ENCODE data around the gene DENND1C.
A peak's percentile ranks its signal among the peaks of the same experiment; 100 is the strongest.

The DENND1C gene

DNA sequence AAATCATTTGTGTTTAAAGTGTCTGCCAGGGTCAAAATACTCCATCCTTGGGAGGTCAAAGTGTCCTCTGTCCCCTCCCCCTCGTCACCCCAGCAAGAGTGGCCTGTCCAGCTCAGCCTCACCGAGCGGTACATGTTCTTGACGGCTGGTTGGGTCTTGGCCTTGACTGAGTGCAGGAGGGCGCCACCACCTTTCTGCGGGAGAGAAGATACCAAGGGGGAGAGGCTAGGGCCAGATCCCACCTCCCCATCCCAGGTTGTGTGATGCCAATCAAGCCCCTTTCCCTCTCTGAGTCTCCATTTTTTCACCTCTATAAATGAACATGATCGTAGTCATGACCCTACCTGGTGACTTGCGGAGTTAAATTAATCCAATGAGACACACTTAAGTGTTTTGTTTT lies 11.4 kb downstream of the DENND1C start:
- in situ Hi-C loops (cut with MboI; ENCODE audit: low sequenced_read_pairs, unreplicated experiment) = no loop called here
- TF ChIP-seq, protein P1, sequence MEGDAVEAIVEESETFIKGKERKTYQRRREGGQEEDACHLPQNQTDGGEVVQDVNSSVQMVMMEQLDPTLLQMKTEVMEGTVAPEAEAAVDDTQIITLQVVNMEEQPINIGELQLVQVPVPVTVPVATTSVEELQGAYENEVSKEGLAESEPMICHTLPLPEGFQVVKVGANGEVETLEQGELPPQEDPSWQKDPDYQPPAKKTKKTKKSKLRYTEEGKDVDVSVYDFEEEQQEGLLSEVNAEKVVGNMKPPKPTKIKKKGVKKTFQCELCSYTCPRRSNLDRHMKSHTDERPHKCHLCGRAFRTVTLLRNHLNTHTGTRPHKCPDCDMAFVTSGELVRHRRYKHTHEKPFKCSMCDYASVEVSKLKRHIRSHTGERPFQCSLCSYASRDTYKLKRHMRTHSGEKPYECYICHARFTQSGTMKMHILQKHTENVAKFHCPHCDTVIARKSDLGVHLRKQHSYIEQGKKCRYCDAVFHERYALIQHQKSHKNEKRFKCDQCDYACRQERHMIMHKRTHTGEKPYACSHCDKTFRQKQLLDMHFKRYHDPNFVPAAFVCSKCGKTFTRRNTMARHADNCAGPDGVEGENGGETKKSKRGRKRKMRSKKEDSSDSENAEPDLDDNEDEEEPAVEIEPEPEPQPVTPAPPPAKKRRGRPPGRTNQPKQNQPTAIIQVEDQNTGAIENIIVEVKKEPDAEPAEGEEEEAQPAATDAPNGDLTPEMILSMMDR (IDR thresholded peaks at IDR 0.05; ENCODE audit: borderline replicate concordance, control extremely low read depth, extremely low read depth, insufficient read depth, missing control alignments) = no peak
- DNase-seq (ENCODE audit: low spot score) = no peak

- TF ChIP-seq, protein P1 (IDR thresholded peaks at IDR 0.05; ENCODE audit: borderline replicate concordance, control extremely low read depth, extremely low read depth, insufficient read depth, missing control alignments) = no peak
- DNase-seq (ENCODE audit: low spot score) = peak; percentile 59
- in situ Hi-C loops (cut with MboI; ENCODE audit: low sequenced_read_pairs, unreplicated experiment) = no loop called here
Measured at GRCh38 chr19:6467384-6467783, 14.2 kb downstream of the DENND1C start.

GRCh38 chr19:6466526-6467248 lies 14.9 kb downstream of the DENND1C start:
- DNase-seq (ENCODE audit: low spot score) = no peak
- in situ Hi-C loops (cut with MboI; ENCODE audit: low sequenced_read_pairs, unreplicated experiment) = no loop called here
- TF ChIP-seq, protein P1 (IDR thresholded peaks at IDR 0.05; ENCODE audit: borderline replicate concordance, control extremely low read depth, extremely low read depth, insufficient read depth, missing control alignments) = no peak

DNA sequence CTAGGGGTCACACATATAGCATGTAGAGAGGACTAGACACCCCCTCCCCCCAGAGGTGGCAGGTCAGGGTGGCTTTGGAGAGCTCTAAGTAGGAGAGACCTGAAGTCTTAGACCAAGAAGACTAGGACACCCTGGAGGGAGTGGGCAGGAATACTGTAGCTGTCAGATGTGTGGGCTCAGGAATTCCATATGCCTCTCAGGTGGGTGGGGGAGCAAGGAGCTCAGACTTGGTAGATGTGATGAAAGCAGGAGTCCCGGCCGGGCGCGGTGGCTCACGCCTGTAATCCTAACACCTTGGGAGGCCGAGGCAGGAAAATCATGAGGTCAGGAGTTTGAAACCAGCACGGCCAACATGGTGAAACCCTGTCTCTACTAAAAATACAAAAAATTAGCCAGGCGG lies 15.9 kb downstream of the DENND1C start:
- DNase-seq (ENCODE audit: low spot score) = no peak
- TF ChIP-seq, protein P1 (IDR thresholded peaks at IDR 0.05; ENCODE audit: borderline replicate concordance, control extremely low read depth, extremely low read depth, insufficient read depth, missing control alignments) = no peak
- in situ Hi-C loops (cut with MboI; ENCODE audit: low sequenced_read_pairs, unreplicated experiment) = no loop called here

DNA sequence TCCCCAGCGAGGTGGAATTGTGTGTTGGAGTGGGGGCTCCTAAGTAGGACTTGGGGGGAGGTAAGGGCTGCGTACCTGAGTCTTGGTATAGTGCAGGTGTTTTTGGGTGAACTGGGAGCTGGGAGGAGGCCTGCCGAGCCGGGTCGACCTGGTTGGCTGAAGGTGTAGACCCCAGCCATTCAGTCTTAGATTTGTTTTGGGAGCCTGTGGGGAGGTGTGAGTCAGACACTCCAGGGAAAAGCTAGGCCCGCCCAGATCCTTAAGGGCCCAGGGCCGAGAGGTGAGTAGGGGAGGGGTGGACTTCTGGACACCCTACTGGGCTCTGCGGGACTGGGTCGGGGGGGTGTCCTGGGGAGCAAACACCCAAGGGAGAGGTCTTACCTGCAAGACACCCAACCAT lies 16.6 kb downstream of the DENND1C start:
- no peak for DNase-seq (ENCODE audit: low spot score)
- in situ Hi-C loops (cut with MboI; ENCODE audit: low sequenced_read_pairs, unreplicated experiment) = no loop called here
- TF ChIP-seq, protein P1 (IDR thresholded peaks at IDR 0.05; ENCODE audit: borderline replicate concordance, control extremely low read depth, extremely low read depth, insufficient read depth, missing control alignments) = no peak

DNA sequence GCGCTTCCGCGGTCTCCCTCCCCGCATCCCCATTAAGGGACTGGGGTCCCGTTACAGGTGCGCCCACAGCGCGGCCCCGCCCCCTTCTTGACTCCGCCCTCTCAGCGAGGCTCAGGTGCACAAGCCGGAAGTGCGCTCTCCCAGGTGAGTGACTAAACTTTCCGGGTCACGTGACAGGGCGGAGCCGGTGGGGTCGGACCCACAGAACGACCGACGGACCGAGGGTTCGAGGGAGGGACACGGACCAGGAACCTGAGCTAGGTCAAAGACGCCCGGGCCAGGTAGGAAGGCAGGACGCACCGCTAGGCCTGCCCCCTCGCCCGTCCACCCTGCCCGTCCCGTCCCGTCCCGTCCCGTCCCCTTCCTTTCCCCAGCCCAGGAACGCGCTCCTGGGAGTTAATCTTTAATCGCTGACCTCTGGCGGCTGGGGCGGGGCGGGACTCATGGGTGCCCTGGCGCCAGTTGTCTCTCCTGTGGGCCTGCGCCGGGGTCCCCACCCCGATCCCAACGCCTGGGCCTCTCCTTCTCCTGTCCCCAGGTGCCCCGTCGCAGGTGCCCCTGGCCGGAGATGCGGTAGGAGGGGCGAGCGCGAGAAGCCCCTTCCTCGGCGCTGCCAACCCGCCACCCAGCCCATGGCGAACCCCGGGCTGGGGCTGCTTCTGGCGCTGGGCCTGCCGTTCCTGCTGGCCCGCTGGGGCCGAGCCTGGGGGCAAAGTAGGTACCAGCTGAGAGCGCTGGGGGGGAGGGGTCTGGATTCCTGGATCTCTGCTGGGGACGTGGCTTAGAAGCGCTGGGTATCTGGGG lies 17.3 kb downstream of the DENND1C start, which contains the start of gene CRB3:
TSS of gene CRB3 (plus strand) at position 202 of the 804 bp plus-strand sequence. CDS start at position 633, 431 bp downstream.
- in situ Hi-C loops (cut with MboI; ENCODE audit: low sequenced_read_pairs, unreplicated experiment) = no loop called here
- TF ChIP-seq, protein P1 (IDR thresholded peaks at IDR 0.05; ENCODE audit: borderline replicate concordance, control extremely low read depth, extremely low read depth, insufficient read depth, missing control alignments) = no peak
- DNase-seq (ENCODE audit: low spot score) = no peak
